A549 (cell line): ENCODE results near the gene LMNA.

Experiments
- BHLHE40 ChIP-seq: IDR thresholded peaks from 2 replicates; pipeline ENCODE4 v1.6.1; 2012; ENCODE audit warnings: low read depth, low read length, inconsistent platforms
- CBX8 ChIP-seq: fragments of 200-600 bp; sonication (generic); IDR thresholded peaks from 2 replicates; pipeline ENCODE4 v1.6.1; 2016
- EP300 ChIP-seq, 2 experiments: fragments of >200 bp; sonication (Bioruptor Twin); formaldehyde crosslinking; IDR thresholded peaks; 2 replicates in 1 of 2; 3 replicates in 1 of 2; pipeline ENCODE4 v1.6.1; 2016 to 2017
- MAX ChIP-seq: IDR thresholded peaks from 2 replicates; pipeline ENCODE4 v1.6.1; 2012
- POLR2A ChIP-seq: IDR thresholded peaks from 2 replicates; pipeline ENCODE4 v1.6.1; 2012; ENCODE audit warnings: mild to moderate bottlenecking, low read length
- USF2 ChIP-seq: fragments of 450-650 bp; IDR thresholded peaks from 2 replicates; pipeline ENCODE4 v1.6.1; 2014; ENCODE audit warnings: antibody characterized with exemption
- TF ChIP-seq, protein P1 (sequence below): fragments of 250-450 bp; sonication (Bioruptor Pico); IDR thresholded peaks from 2 replicates; pipeline ENCODE4 v1.5.0; 2021; ENCODE audit warnings: mild to moderate bottlenecking, moderate library complexity, borderline replicate concordance
- TF ChIP-seq, protein P2 (sequence below): fragments of >200 bp; sonication (Bioruptor Twin); formaldehyde crosslinking; IDR thresholded peaks from 3 replicates; pipeline ENCODE4 v1.5.1; 2016

DNA sequence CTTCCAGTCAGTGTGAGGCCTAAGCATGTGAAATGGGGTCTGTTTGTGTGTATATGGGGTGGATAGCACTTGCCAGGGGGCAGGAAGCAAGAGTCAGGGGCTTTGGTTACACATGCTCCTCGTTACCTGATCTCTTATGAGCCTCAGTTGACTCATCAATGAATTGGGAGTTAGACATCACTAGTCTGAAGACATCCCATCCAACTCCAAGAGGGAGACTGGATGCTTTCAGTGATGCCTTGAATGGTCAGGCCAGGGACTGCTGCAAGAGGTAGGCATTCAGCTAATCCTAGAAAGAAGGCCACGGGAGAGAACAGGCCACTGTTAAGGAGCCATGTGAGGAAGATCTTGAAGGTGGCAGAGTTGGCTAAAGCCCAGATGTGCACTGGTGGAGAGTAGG, 47.2 kb upstream of the LMNA start:
- TF ChIP-seq EP300 (IDR thresholded peaks at IDR 0.05) (no peak), BHLHE40 (no peak), CBX8 (no peak), USF2 (no peak), MAX (no peak), POLR2A (no peak)
- TF ChIP-seq, protein P1, sequence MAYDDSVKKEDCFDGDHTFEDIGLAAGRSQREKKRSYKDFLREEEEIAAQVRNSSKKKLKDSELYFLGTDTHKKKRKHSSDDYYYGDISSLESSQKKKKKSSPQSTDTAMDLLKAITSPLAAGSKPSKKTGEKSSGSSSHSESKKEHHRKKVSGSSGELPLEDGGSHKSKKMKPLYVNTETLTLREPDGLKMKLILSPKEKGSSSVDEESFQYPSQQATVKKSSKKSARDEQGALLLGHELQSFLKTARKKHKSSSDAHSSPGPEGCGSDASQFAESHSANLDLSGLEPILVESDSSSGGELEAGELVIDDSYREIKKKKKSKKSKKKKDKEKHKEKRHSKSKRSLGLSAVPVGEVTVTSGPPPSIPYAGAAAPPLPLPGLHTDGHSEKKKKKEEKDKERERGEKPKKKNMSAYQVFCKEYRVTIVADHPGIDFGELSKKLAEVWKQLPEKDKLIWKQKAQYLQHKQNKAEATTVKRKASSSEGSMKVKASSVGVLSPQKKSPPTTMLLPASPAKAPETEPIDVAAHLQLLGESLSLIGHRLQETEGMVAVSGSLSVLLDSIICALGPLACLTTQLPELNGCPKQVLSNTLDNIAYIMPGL: no peak
- TF ChIP-seq, protein P2, sequence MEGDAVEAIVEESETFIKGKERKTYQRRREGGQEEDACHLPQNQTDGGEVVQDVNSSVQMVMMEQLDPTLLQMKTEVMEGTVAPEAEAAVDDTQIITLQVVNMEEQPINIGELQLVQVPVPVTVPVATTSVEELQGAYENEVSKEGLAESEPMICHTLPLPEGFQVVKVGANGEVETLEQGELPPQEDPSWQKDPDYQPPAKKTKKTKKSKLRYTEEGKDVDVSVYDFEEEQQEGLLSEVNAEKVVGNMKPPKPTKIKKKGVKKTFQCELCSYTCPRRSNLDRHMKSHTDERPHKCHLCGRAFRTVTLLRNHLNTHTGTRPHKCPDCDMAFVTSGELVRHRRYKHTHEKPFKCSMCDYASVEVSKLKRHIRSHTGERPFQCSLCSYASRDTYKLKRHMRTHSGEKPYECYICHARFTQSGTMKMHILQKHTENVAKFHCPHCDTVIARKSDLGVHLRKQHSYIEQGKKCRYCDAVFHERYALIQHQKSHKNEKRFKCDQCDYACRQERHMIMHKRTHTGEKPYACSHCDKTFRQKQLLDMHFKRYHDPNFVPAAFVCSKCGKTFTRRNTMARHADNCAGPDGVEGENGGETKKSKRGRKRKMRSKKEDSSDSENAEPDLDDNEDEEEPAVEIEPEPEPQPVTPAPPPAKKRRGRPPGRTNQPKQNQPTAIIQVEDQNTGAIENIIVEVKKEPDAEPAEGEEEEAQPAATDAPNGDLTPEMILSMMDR: no peak
